ENCODE data around the gene BRD9.
"Not testable (repeated sequence)": the region's sequence is repeated elsewhere in the genome, so short reads cannot be mapped to it uniquely, and the experiment has no call there.

BRD9 gene

GRCh38 chr5:846602-847091 lies 46.0 kb downstream of the BRD9 start:
- not testable (repeated sequence) for DNase-seq (ENCODE audit: low spot score)
- peak; percentile 99 for FAIRE-seq

GRCh38 chr5:845676-846601 lies 46.7 kb downstream of the BRD9 start:
- FAIRE-seq, result peak; percentile 94
- not testable (repeated sequence) for DNase-seq (ENCODE audit: low spot score)

GRCh38 chr5:845031-845675 lies 47.4 kb downstream of the BRD9 start:
- DNase-seq (ENCODE audit: low spot score), result not testable (repeated sequence)
- peak; percentile 90 for FAIRE-seq

- FAIRE-seq; DNase-seq (ENCODE audit: low spot score): not testable (repeated sequence)
Observed at GRCh38 chr5:844426-844825, 48.2 kb downstream of the BRD9 start.

- DNase-seq (ENCODE audit: low spot score), result not testable (repeated sequence)
- peak; percentile 92 for FAIRE-seq
Observed at GRCh38 chr5:843926-844325, 48.7 kb downstream of the BRD9 start.

- DNase-seq (ENCODE audit: low spot score), result not testable (repeated sequence)
- peak; percentile 66 for FAIRE-seq
Observed at GRCh38 chr5:843371-843770, 49.2 kb downstream of the BRD9 start.

GRCh38 chr5:842402-843221 lies 50.0 kb downstream of the BRD9 start:
- FAIRE-seq, result peak; percentile 87
- DNase-seq (ENCODE audit: low spot score), result not testable (repeated sequence)

- DNase-seq (ENCODE audit: low spot score), result not testable (repeated sequence)
- FAIRE-seq, result peak; percentile 9
Observed at GRCh38 chr5:841531-842401, 50.8 kb downstream of the BRD9 start.

GRCh38 chr5:840974-841435 lies 51.6 kb downstream of the BRD9 start:
- DNase-seq (ENCODE audit: low spot score); FAIRE-seq: not testable (repeated sequence)

- not testable (repeated sequence) for DNase-seq (ENCODE audit: low spot score); FAIRE-seq
Observed at GRCh38 chr5:840118-840973, 52.3 kb downstream of the BRD9 start.

GRCh38 chr5:838431-838851 lies 54.2 kb downstream of the BRD9 start:
- FAIRE-seq, result peak; percentile 88
- DNase-seq (ENCODE audit: low spot score), result not testable (repeated sequence)

GRCh38 chr5:837621-838121 lies 54.9 kb downstream of the BRD9 start:
- not testable (repeated sequence) for FAIRE-seq; DNase-seq (ENCODE audit: low spot score)

- not testable (repeated sequence) for FAIRE-seq
Observed at GRCh38 chr5:835933-836612, 56.5 kb downstream of the BRD9 start.

GRCh38 chr5:834013-834412 lies 58.6 kb downstream of the BRD9 start:
- DNase-seq (ENCODE audit: low spot score); FAIRE-seq: not testable (repeated sequence)

More at GRCh38 chr5:835933-836612, 56.5 kb downstream of the BRD9 start:
- DNase-seq (ENCODE audit: low spot score), result not testable (repeated sequence)

GRCh38 chr5:828194-828593 lies 64.4 kb downstream of the BRD9 start:
- peak; percentile 67 for FAIRE-seq
- DNase-seq (ENCODE audit: low spot score), result not testable (repeated sequence)

- not testable (repeated sequence) for DNase-seq (ENCODE audit: low spot score)
- peak; percentile 46 for FAIRE-seq
Observed at GRCh38 chr5:825544-825943, 67.1 kb downstream of the BRD9 start.

- no peak for DNase-seq (ENCODE audit: low spot score)
Observed at GRCh38 chr5:821504-821903, 71.1 kb downstream of the BRD9 start.

GRCh38 chr5:820245-820644 lies 72.4 kb downstream of the BRD9 start:
- DNase-seq (ENCODE audit: low spot score) (no peak), FAIRE-seq (no peak)

More at GRCh38 chr5:821504-821903, 71.1 kb downstream of the BRD9 start:
- FAIRE-seq, result no peak

Measured in urothelium cell line (cell line).